Panc1 (cell line): ENCODE results near the gene IL19. TPM values are rescaled to one million over a fixed set of nuclear protein-coding genes. Genes with fewer than 3 reads are reported as not detected.

Experiments
- ATAC-seq: fragments of 200-7000 bp; cut with Tn5 transposase; 2 replicates; pipeline ENCODE4 v1.9.1; 2020; ENCODE audit warnings: mild to moderate bottlenecking, moderate library complexity
- BruUV-seq: library from RNA; stranded (reverse); fragments of 400-500 nt; replicated peaks from 2 replicates; lab custom pipeline; 2021; lab: Mats Ljungman, UMichigan
- CTCF ChIA-PET: fragments of 300-600 bp; sonication (Branson Sonifier 250); formaldehyde crosslinking; loops from one replicate; lab custom pipeline; 2022; ENCODE audit warnings: antibody characterized with exemption; lab: Charles Lee
- POLR2A ChIA-PET: fragments of 300-600 bp; sonication (Branson Sonifier 250); formaldehyde crosslinking; loops from one replicate; lab custom pipeline; 2022; ENCODE audit warnings: antibody characterized with exemption; lab: Charles Lee
- DNase-seq: peaks from one replicate; pipeline ENCODE4 v3.0.0-alpha.2; 2010; ENCODE audit warnings: low read depth, low spot score
- H3K27ac ChIP-seq: 2 replicates; pipeline ENCODE4 v1.5.1; 2011; ENCODE audit warnings: mild to moderate bottlenecking, low read length, inconsistent platforms
- H3K27me3 ChIP-seq: fragments of 200-500 bp; sonication (Bioruptor generic); 2 replicates; pipeline ENCODE4 v1.6.0; 2014; ENCODE audit warnings: low read length, inconsistent platforms; ENCODE audit not compliant: control insufficient read depth, insufficient read depth
- H3K36me3 ChIP-seq: fragments of 200-500 bp; sonication (Bioruptor generic); 2 replicates; pipeline ENCODE4 v1.5.1; 2014; ENCODE audit warnings: inconsistent platforms, mild to moderate bottlenecking, low read length, moderate library complexity; ENCODE audit not compliant: control insufficient read depth, insufficient read depth
- H3K4me1 ChIP-seq: 2 replicates; pipeline ENCODE4 v1.5.1; 2011; ENCODE audit warnings: inconsistent platforms, mild to moderate bottlenecking, low read length, moderate library complexity; ENCODE audit not compliant: control insufficient read depth, insufficient read depth
- H3K4me3 ChIP-seq, 2 experiments: 2 replicates each; pipeline ENCODE4 v1.5.1; 2011 to 2012; ENCODE audit warnings: low read depth in 2 of 2, low read length in 2 of 2, mild to moderate bottlenecking in 2 of 2, inconsistent platforms in 1 of 2, moderate library complexity in 1 of 2
- H3K9me3 ChIP-seq: fragments of 200-500 bp; sonication (Bioruptor generic); 2 replicates; pipeline ENCODE4 v1.5.1; 2014; ENCODE audit warnings: low read depth, mild to moderate bottlenecking, inconsistent platforms, low read length, moderate library complexity; ENCODE audit not compliant: control insufficient read depth, insufficient read depth
- CTCF ChIP-seq: fragments of 450-650 bp; IDR thresholded peaks from 2 replicates; pipeline ENCODE4 v1.5.1; 2017; ENCODE audit warnings: mild to moderate bottlenecking
- POLR2AphosphoS5 ChIP-seq: IDR thresholded peaks from 2 replicates; pipeline ENCODE4 v1.6.1; 2012; ENCODE audit warnings: mild to moderate bottlenecking, low read depth, low read length, moderate library complexity
- REST ChIP-seq, 2 experiments: IDR thresholded peaks; 2 replicates each; pipeline ENCODE4 v1.6.1; 2011 to 2012; ENCODE audit warnings: low read depth in 2 of 2, control low read depth in 1 of 2, low read length in 1 of 2, mild to moderate bottlenecking in 1 of 2, moderate library complexity in 1 of 2; ENCODE audit not compliant: insufficient read depth in 1 of 2
- SIN3A ChIP-seq: IDR thresholded peaks from 2 replicates; pipeline ENCODE4 v1.6.1; 2012; ENCODE audit warnings: low read depth, mild to moderate bottlenecking, low read length, moderate library complexity, borderline replicate concordance; ENCODE audit not compliant: insufficient read depth
- TCF7L2 ChIP-seq: IDR thresholded peaks from 2 replicates; pipeline ENCODE4 v1.6.1; 2011; ENCODE audit warnings: mild to moderate bottlenecking, low read depth, low read length, inconsistent platforms
- in situ Hi-C: cut with HindIII; loops from 2 replicates; pipeline ENCODE4 v1.10.0; 2016; ENCODE audit warnings: low sequenced_read_pairs, low pct_unique_long_range_greater_than_20kb
- intact Hi-C: fragments of 100-400 bp; cut with micrococcal nuclease; formaldehyde crosslinking; loops from one replicate; pipeline ENCODE4 v1.10.0; 2022; ENCODE audit not compliant: unreplicated experiment
- total RNA-seq: library from RNA; stranded (reverse); gene quantifications from one replicate; pipeline ENCODE4 v1.2.1, GENCODE V29; 2021; ENCODE audit not compliant: unreplicated experiment

The IL19 gene
- total RNA-seq, 1 experiment from 2014 or later, result not detected

- intact Hi-C loops, result loop anchor here (10.0 kb wide), 1 partner anchor 1101 kb away; the partner anchor contains the start of gene NUCKS1
- Histone ChIP-seq H3K4me3 (no peak overlapping the region), H3K4me1 (no peaks in the 10 kb centered on the region), H3K27me3 (peaks cover 8% of the 10 kb centered on the region), H3K9me3 (no peaks in the 10 kb centered on the region), H3K27ac (no peak overlapping the region), H3K36me3 (no peaks in the 10 kb centered on the region)
- BruUV-seq, result no TSS peak
- POLR2A ChIA-PET, result no interaction called here
- TF ChIP-seq REST (IDR thresholded peaks at IDR 0.05; ENCODE audit: insufficient read depth in 1 of 2, low read depth in 2 of 2, low read length in 1 of 2) (no peak), CTCF (no peak), SIN3A (no peak), TCF7L2 (no peak), POLR2AphosphoS5 (no peak)
- ATAC-seq (no peak), DNase-seq (no peak)
- CTCF ChIA-PET, result no interaction called here
- in situ Hi-C loops, result no loop called here
Measured at GRCh38 chr1:206855859-206856258, 85.3 kb downstream of the IL19 start.

GRCh38 chr1:206856674-206857464, 86.3 kb downstream of the IL19 start:
- POLR2A ChIA-PET, result no interaction called here
- no TSS peak for BruUV-seq
- H3K4me1 ChIP-seq, result no peaks in the 10 kb centered on the region
- in situ Hi-C loops, result no loop called here
- H3K4me3 ChIP-seq, result no peak overlapping the region
- CTCF ChIA-PET, result no interaction called here
- intact Hi-C loops, result loop anchor here (10.0 kb wide), 1 partner anchor 1102 kb away; the partner anchor contains the start of gene NUCKS1
- H3K27me3 ChIP-seq, result peaks cover 5% of the 10 kb centered on the region
- H3K9me3 ChIP-seq, result no peaks in the 10 kb centered on the region
- peak; percentile 38 for TF ChIP-seq CTCF
- no peak for TF ChIP-seq SIN3A
- H3K27ac ChIP-seq, result no peak overlapping the region
- DNase-seq (no peak), ATAC-seq (peak; percentile 76)
- no peaks in the 10 kb centered on the region for H3K36me3 ChIP-seq
